Stimulated activated CD4-positive, alpha-beta T cell treated with anti-CD3 and anti-CD28 coated beads, Interleukin-2, amount 100 ng/mL, for 48 hours (primary cell): ENCODE data around the gene TMCO2.

Experiments
- DNase-seq, 2 donors: peaks; one replicate each; pipeline ENCODE4 v3.0.0-alpha.2; 2020

Gene TMCO2

GRCh38 chr1:40258445-40258769 lies 10.7 kb downstream of the TMCO2 start:
- no peak for DNase-seq

- peak in 1 of 2 donors; percentile 14 for DNase-seq
These were observed 16.6 kb downstream of the TMCO2 start for GRCh38 chr1:40264354-40264781.

- DNase-seq, result no peak
These were observed 17.6 kb downstream of the TMCO2 start for GRCh38 chr1:40265298-40265697.

GRCh38 chr1:40265919-40266318 lies 18.2 kb downstream of the TMCO2 start:
- no peak for DNase-seq

GRCh38 chr1:40266786-40267535 lies 19.2 kb downstream of the TMCO2 start:
- no peak for DNase-seq

- DNase-seq, result no peak
These were observed 20.0 kb downstream of the TMCO2 start for GRCh38 chr1:40267767-40268187.

GRCh38 chr1:40268211-40268610 lies 20.5 kb downstream of the TMCO2 start:
- DNase-seq, result no peak

- no peak for DNase-seq
These were observed 22.6 kb downstream of the TMCO2 start for GRCh38 chr1:40270152-40270834.

- DNase-seq, result no peak
These were observed 25.0 kb downstream of the TMCO2 start for GRCh38 chr1:40272653-40273213.

- DNase-seq, result no peak
These were observed 25.9 kb downstream of the TMCO2 start for GRCh38 chr1:40273547-40274166.

GRCh38 chr1:40274331-40274730 lies 26.6 kb downstream of the TMCO2 start:
- no peak for DNase-seq

GRCh38 chr1:40276122-40276521 lies 28.4 kb downstream of the TMCO2 start:
- DNase-seq, result no peak

- DNase-seq, result no peak
These were observed 34.1 kb downstream of the TMCO2 start for GRCh38 chr1:40281853-40282252.

- DNase-seq, result no peak
These were observed 43.6 kb downstream of the TMCO2 start for GRCh38 chr1:40291293-40291692.

GRCh38 chr1:40299366-40300248 lies 51.9 kb downstream of the TMCO2 start:
- no peak for DNase-seq

- no peak for DNase-seq
These were observed 52.5 kb downstream of the TMCO2 start for GRCh38 chr1:40300249-40300567.

GRCh38 chr1:40300651-40301050 lies 52.9 kb downstream of the TMCO2 start:
- DNase-seq, result no peak

- no peak for DNase-seq
These were observed 53.3 kb downstream of the TMCO2 start for GRCh38 chr1:40301066-40301465.
